Inflammatory macrophage treated with lipopolysaccharide for 4 hours (primary cell): ENCODE measurements around the gene KMT5C.

Experiments used
- DNase-seq: peaks from one replicate; pipeline ENCODE4 v3.0.0-alpha.2; 2020

Gene KMT5C

DNA sequence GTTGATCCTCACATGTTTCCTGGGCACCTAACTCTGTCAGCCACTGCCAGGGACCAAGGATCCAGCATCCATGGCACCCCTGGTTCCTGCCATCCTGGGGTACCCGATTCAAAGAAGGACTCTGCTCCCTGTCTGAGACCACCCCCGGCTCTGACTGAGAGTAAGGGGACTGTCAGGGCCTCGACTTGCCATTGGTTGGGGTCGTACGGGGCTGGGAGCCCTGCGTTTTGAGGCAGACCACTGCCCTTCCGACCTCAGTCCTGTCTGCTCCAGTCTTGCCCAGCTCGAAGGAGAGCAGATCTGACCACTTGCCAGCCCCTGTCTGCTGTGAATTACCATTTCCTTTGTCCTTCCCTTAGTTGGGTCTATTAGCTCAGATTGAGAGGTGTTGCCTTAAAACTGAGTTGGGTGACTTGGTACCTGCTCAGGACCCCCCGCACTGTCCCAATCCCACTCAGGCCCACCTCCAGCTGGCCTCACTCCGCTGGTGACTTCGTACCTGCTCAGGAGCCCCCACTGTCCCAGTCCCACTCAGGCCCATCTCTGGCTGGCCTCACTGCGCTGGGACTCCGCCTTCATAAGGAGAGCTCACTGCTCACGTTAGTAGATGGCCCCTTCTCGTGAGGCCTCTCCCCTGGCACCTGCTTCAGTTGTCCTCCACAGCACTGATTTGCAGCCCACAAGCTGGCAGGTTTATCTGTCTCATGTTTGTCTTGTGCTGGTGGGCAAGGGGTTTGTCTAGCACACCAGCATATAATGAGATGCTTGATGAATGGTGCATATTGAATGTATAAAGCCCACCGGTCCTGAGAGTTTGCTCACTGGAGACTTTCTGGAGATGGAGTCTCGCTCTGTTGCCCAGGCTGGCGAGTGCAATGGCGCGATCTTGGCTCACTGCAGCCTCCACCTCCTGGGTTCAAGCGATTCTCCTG, 50.0 kb downstream of the KMT5C start:
- DNase-seq, result no peak

DNA sequence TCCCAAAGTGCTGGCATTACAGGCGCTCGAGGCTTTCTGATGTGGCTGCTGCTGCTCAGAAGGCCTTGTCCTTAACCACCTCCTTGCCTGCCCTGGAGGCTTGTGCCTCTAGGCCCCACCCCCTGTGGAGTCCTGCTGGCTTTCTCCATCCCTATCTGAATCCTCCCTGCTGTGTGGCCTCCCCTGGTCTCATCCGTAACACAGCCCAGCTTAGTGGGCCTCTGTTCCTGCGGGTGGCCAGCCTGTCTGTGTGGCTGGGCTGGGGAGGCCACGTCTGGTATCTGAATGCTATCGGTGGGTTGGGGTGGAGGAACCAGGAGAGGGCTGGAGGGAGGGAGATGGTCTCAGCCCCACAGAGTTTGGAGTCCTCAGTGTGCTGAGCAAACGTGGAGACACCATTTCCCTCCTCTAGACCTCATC, 50.8 kb downstream of the KMT5C start:
- DNase-seq, result no peak

DNA sequence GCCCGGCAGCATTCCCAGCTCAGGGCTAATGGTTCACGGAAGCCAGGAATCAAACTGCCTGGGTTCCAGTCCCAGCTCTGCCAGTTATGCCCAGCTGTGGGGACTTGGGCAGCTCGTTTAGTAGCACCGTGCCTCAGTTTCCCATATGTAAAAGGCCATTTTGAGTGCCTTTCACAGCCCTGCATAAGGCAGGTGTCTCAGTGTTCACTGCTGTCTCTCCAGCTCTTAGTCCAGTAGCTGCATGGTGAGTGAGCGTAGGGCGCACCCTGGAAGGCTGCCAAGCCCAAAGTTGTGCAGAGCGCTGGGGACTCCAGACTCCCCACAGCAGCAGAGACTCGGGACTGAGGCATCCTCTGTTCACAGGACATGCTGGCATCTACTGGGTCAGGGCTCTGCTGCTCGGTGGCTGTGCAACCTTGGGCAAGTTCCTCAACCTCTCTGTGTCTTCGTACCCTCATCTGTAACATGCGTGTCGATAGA, 51.6 kb downstream of the KMT5C start:
- no peak for DNase-seq

DNA sequence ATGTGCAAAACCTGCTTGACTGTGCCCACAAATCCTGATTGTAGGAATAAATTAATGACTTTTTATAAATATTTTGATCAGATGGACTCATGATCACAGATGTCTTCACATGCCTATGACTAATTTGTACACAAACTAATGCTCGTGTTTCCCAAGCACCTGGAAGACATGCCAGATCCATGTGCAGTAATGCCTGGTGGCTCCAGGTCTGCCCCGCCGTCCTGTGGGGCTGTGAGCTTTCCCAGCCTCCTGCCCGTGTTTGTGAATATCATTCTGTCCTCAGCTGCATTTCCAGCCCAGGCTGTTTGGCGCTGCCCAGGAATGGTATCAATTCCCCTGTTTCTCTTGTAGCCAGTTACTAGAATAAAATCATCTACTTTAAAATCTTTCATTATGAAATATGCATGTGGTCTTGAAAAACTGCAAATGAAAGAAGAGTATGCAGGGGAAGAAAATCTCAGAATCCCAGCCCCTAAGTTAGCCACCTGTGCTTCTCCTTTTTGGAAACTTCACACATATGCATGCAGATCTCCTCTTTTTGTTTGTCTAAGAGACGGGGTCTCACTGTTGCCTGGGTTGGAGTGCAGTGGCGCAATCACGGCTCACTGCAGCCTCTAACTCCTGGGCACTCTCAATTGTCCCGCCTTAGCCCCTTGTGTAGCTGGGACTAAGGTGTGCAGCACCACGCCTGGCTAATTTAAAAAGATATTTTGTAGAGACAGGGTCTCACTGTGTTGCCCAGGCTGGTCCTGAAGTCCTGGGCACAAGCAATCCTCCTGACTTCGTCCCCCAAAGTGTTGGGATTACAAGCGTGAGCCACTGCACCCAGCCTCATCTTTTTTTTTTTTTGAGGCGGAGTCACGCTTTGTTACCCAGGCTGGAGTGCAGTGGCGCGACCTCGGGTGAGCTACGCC, 52.3 kb downstream of the KMT5C start:
- DNase-seq, result no peak

DNA sequence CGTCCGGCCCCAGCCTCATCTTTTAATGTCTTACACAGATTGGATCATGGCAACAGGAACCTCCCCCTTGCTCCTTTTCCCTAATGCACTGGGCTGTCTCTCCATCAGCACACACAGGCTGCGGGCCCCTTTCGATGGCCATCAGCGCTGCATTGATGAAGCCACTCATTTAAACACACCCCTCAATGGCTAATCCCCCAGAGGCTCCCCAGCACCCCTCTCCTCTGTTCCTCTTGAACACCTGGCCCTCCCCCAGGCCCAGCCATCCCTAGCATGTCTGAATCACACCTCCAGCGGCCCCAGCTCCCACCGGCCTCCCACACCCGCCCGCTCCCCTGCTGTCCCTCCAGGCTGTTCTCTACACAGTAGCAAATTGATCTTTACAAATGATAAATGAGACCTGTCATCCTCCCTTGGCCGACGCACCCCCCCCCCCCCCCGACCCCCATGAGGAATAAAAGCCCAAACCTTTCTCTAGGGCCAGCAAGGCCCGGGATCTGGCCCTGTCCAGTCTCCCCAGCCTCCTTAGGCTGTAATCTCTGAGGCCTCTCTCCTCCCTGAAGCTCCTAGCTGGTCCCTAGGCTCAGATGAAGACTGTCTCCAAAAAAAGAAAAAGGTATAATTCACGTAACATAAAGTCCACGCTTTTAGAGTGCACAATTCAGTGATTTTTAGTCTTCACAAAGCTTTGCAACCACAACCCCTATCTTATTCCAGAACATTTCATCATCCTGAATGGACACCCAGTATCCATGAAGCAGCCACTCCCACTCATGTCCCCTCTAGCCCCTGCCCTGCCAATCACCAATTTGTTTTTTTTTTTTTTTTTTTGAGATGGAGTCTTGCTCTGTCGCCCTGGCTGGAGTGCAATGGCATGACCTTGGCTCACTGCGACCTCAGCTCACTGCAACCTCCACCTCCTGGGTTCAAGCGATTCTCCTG, 53.4 kb downstream of the KMT5C start:
- no peak for DNase-seq
